Pons (tissue), 1 donor: ENCODE data around the gene POLA1.

ENCODE experiments used
- DNase-seq: peaks from one replicate; pipeline ENCODE4 v3.0.0-alpha.2; 2016; ENCODE audit warnings: low spot score

Gene POLA1

GRCh38 chrX:24969812-24970211, 276.1 kb downstream of the POLA1 start:
- no peak for DNase-seq

GRCh38 chrX:24979081-24979480, 285.4 kb downstream of the POLA1 start:
- DNase-seq: no peak

DNA sequence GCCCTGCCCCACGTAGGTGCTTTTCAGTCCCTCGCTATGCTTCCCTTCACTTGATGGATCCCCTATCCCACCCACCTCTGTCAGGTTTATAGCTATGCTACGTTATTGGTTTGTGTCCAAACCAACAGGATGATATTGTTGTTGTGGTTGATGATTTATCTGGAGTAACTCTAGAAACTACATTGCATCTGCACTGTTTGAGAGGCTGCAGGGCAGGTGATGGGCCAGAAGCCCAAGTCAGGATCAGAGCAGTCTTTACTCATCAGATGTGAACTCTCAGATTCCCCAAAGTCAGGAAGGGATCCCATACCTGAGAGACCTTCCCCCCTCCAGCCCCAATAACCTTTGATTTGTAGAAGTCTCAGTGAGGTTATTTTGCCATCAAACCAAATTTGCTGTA, 287.3 kb downstream of the POLA1 start:
- no peak for DNase-seq

GRCh38 chrX:24982306-24982965, 288.7 kb downstream of the POLA1 start:
- no peak for DNase-seq

DNA sequence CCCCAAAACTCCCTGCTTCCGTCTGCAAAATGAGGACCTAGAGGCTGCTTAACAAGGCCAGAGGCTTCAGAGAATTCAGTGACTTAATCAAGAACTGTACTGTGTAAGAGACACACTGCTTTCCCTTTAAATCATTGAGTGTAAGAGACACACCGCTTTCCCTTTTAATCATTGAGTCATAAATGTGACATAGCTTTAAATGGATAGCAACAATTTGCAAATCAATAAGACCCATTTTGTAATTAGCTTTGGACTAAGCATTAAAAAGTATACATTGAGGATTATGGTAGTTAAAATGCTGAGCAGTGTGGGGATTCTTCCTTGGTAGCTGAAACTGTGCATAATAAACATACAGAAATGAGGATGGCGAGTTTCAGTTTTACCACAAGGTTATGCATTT, 290.2 kb downstream of the POLA1 start:
- no peak for DNase-seq

GRCh38 chrX:24985120-24985519, 291.4 kb downstream of the POLA1 start:
- DNase-seq: no peak

GRCh38 chrX:24987731-24988130, 294.0 kb downstream of the POLA1 start:
- no peak for DNase-seq

DNA sequence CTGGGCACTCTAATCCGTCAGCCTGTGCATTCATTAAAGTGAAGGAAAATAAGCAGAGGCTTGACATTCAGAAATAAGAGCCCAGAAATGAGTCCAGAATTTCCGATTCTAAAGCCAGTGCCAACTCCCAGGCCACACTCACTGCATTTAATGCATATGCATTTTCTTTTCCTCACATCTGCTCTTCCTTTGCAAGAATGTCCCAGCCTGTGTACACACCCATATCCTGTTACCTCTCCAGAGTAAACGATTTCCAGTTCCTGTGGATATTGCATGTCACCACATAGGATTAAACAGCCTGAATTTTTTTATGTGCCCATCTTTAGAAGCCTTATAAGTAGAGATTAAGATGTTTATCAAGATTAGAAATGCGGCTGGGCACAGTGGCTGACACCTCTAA, 294.6 kb downstream of the POLA1 start:
- DNase-seq: no peak

DNA sequence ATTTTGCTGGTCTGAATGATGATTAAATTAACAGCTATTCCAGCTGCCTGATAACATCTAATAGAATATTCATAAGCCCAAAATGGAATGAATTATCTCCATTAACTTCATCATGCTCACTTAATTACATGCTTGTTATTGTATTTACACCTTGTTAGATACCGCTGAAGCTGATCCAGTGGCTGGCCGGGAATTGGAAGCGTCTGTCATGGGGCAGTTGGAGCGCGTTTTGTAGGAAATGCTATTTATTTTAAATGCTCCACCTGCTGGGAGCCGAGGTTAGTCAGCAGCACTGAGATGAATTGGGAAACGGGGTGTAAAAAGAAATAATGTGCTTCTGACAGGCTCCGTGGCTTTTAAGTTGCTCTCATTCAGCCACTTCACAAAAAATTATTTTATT, 296.8 kb downstream of the POLA1 start:
- no peak for DNase-seq

DNA sequence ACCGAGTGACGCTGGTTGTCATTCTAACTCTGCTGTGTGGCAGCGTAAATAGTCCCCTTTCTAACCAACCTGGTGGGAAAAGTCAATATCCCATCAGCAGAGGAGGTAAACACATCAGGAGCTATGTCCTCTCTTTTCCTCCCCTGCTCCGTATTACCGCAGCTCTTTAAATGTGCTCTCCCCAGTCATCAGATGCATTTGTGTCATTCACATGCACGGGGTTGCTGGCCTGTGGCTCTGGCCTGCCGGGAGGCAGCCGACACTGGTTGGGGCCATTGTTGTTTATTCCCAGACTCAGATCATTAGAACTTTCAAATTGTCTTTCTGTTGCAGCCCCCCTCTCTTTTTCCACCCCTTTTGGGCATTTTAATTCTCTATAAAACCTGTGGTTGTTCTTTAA, 300.2 kb downstream of the POLA1 start:
- no peak for DNase-seq

DNA sequence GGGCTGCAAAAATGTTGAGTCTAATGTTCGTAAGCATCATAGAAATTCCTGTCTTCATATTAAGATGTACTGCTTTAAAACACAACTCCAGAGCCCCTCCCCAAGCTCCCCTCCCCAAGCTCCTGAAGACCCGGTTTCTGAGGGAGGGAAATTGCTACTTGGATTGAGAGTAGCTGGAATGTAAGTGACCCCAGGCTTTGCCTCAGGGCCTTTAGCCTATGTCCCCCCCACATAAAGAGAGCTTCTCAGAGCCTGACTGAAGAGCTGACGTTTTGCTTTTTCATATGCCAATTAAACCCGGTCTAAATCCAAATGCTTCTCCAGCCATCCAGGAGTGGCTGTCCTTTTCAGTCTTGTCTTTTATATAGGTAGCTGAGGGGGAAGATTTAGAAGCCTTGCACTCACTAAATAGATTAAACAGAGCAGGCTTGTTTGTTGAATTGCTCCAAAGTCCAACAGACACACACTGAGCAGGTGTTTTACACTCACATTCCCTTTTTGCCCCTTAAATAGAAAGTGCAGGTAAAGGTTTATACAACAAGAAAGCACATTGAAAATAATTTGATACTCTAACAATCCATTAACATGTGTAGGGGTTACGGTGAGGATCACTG, 302.5 kb downstream of the POLA1 start:
- DNase-seq: no peak

DNA sequence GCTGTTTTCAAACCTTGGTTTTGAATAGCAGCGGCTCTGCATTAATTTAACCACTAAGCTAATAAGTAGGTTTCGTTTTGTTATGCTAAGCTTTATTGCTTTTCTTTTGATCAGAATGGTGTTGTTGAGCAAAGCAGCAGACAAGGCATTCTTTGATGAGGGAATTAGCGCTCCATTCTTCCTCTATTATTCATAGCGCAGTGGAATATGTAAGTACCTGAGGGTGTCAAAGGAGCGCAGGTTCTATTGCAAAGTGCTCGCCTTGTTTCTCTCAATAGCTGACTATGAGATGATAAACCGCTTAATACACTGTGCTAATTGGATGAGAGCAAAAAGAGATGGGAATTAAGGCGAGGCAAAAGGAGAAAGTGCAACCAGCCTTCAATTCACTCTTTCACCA, 305.8 kb downstream of the POLA1 start:
- no peak for DNase-seq

DNA sequence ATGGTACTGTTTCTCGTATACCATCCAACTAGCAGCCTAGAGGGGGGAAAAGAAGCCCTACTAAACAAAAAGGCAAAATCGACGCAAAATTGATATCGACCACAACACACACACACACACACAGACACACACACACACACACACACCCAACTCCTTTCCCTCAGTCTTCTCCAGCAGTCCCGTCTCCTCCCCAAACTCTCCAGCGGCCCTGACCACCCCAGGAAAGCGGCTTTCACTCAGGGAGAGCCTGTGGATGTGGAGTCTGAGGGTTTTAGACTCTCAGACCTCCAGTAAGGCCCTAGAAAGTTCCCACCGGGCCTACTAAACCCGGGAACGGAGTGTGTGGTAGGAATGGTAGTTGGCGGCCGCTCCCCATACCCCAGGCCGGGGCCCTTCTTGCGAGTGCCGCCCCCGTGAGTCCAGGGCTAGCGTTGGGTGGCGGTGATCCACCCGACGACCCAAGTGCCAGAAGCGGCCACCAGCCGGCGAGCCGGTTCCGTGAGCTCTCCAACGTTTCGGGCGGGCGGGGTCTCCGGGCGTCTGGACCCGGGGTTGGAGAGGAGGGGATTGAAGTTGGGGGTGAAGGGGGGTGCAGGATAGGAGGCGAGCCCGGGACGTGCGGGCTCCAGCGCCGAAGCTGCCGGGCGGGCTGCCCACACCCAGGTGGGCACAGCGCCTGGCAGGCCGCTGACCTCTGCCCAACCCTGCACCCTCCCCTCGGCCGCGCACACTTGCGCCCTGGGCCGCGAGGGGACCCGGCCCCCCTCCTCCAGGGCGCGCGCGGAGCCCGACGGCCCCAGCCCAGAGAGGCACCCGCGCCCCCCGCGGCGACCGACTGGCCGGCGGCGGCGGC, 308.3 kb downstream of the POLA1 start:
- no peak for DNase-seq

DNA sequence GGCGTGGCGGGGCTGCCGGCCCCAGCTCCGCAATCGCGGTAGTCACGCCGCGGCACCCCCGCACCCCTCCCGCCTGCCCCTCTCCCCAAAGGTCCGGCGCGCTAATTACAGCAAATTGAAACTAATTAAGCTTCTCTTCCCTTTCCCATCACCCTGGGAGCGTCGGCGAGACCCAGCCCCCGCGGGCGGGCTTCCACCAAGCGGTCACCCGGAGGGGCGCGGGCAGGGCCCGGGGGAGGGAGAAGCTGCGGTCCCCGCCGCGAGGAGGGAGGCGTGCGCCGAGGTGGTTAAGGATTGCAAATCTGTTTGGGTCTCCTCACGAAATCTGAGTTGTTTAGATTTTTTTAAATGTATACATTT, 308.9 kb downstream of the POLA1 start:
- DNase-seq: no peak

DNA sequence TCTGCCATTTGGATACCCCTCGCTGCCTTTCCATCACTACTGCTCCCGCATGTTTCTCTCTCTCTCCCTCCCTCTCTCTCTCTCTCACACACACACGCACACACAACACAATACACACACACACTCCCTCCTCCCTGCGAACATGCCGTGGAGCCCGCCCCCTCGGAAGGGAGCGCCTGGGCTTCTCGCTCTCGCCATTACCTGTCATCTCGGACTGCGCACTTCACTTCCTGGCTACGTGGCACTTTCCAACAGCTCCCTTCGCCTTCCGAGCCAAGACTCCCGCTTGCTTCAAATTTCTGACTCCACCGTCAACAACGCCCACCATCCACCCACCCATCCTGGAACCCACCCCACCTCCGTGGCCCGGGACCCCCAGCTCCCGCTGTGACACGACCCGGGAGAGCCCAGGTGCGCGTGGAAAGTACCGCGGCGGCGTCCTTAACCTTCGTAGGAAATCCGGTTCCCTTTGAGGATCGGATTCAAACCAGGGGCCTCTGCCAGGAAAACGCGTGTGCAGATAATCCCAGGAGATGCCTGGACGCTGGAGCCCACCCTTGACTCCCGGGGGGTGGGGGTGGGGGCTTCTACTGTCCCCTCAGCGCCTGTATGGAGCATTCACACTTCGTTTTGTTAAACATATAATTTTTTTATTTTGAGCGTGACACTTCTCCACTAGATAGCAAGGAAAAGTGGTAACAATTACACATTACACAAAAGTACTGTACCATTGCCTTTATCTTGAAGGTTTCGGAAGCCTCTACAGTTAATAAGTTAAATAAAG, 309.5 kb downstream of the POLA1 start:
- no peak for DNase-seq

DNA sequence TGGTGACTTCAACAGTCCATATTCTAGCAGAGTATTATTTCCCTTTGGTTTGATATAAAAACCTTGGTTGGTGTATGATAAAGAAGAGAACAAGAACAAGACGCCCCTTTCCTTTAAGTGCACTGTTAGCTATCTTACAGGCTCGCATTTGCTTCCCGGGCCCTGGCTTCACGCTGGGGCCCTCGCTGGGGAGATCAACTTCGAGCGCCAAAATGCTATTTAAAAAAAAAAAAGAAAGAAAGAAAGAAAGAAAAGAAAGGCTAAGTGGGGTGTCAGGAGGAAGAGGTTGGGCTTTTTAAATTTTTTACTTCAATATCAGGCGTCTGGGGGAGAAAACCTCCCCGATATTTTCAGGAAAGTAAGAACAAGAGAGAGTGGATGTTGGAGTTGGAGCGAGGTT, 310.3 kb downstream of the POLA1 start:
- DNase-seq: no peak

- no peak for DNase-seq
Observed at GRCh38 chrX:25004485-25005032, 310.8 kb downstream of the POLA1 start.

GRCh38 chrX:25005034-25005381, 311.3 kb downstream of the POLA1 start:
- no peak for DNase-seq

- no peak for DNase-seq
Observed at GRCh38 chrX:25005382-25006185, 311.9 kb downstream of the POLA1 start.

GRCh38 chrX:25006586-25007058, 312.9 kb downstream of the POLA1 start:
- no peak for DNase-seq
